CD4-positive, alpha-beta T cell treated with Interleukin-12 subunit alpha and Interleukin-12 subunit beta, for 1 hour (primary cell): ENCODE results near the gene RAB11B.
A peak's percentile ranks its signal among the peaks of the same experiment; 100 is the strongest.
"Not testable (repeated sequence)": the region's sequence is repeated elsewhere in the genome, so short reads cannot be mapped to it uniquely, and the experiment has no call there.

Experiments used
- DNase-seq: peaks from one replicate; pipeline ENCODE4 v3.0.0-alpha.2; 2020

RAB11B gene

GRCh38 chr19:8396563-8397203 is 6.5 kb downstream of the RAB11B start:
- peak; percentile 85 for DNase-seq

GRCh38 chr19:8397271-8397670 is 7.1 kb downstream of the RAB11B start:
- no peak for DNase-seq

- DNase-seq = no peak
Measured at GRCh38 chr19:8397746-8398310, 7.7 kb downstream of the RAB11B start.

- DNase-seq = no peak
Measured at GRCh38 chr19:8398311-8398771, 8.2 kb downstream of the RAB11B start.

GRCh38 chr19:8399681-8400188 is 9.6 kb downstream of the RAB11B start:
- DNase-seq = no peak

- DNase-seq = no peak
Measured at GRCh38 chr19:8401981-8402411, 11.8 kb downstream of the RAB11B start.

- no peak for DNase-seq
Measured at GRCh38 chr19:8403098-8403819, 13.1 kb downstream of the RAB11B start.

GRCh38 chr19:8403820-8404109 is 13.6 kb downstream of the RAB11B start:
- no peak for DNase-seq

- DNase-seq = no peak
Measured at GRCh38 chr19:8404391-8405151, 14.4 kb downstream of the RAB11B start.

GRCh38 chr19:8410718-8411117 is 20.6 kb downstream of the RAB11B start:
- not testable (repeated sequence) for DNase-seq

GRCh38 chr19:8412783-8413628 is 22.8 kb downstream of the RAB11B start, which contains the start of gene MARCHF2:
TSS of gene MARCHF2 (plus strand) at chr19:8413305. CDS start at chr19:8421841, 8,536 bp downstream.
- DNase-seq = peak; percentile 98

GRCh38 chr19:8413629-8413995 is 23.5 kb downstream of the RAB11B start:
- DNase-seq = no peak

GRCh38 chr19:8416796-8417195 is 26.6 kb downstream of the RAB11B start:
- no peak for DNase-seq

GRCh38 chr19:8421484-8422461 is 31.6 kb downstream of the RAB11B start:
- DNase-seq = no peak

- DNase-seq = no peak
Measured at GRCh38 chr19:8423817-8424223, 33.7 kb downstream of the RAB11B start.

GRCh38 chr19:8425331-8425730 is 35.2 kb downstream of the RAB11B start:
- DNase-seq = not testable (repeated sequence)

GRCh38 chr19:8426283-8426682 is 36.1 kb downstream of the RAB11B start:
- no peak for DNase-seq

GRCh38 chr19:8429044-8429443 is 38.9 kb downstream of the RAB11B start:
- DNase-seq = no peak

- DNase-seq = no peak
Measured at GRCh38 chr19:8429826-8430225, 39.7 kb downstream of the RAB11B start.

- DNase-seq = no peak
Measured at GRCh38 chr19:8430650-8431049, 40.5 kb downstream of the RAB11B start.

- DNase-seq = no peak
Measured at GRCh38 chr19:8438236-8438635, 48.1 kb downstream of the RAB11B start.
